HG02642 (cell line): ENCODE data around the gene SERPINE3.

ENCODE experiments used
- ATAC-seq: cut with Tn5 transposase; IDR thresholded peaks from one replicate; pipeline ENCODE4 v1.9.1; 2021; ENCODE audit warnings: mild to moderate bottlenecking; ENCODE audit not compliant: unreplicated experiment, poor library complexity

Gene SERPINE3

DNA sequence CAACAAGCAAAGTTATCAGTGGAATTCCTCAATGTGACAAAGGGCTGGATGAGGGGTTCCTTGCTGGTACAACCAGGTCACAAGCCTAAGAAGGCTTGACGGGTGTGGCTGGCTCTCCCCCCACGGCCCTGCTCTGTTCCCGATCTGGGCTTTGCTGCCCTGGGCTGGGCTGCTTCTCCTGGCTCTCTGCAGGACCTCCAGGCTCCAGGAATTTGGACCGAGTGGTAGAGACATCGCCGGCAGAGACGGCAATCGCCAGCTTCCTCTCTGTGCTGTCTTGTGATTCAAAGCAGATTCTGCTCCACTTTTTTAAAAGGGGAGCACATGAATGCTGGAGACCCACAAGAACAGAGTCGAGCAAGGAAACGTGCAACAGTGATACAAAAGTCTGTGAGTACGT is at the start of gene SERPINE3:
Gene SERPINE3, plus strand, starts transcription at position 338 of the 400 bp plus-strand sequence. CDS start 1,401 bp downstream, outside the sequence.
- no peak for ATAC-seq

- no peak for ATAC-seq
Measured at GRCh38 chr13:51291341-51291740, 48.1 kb upstream of the SERPINE3 start.

DNA sequence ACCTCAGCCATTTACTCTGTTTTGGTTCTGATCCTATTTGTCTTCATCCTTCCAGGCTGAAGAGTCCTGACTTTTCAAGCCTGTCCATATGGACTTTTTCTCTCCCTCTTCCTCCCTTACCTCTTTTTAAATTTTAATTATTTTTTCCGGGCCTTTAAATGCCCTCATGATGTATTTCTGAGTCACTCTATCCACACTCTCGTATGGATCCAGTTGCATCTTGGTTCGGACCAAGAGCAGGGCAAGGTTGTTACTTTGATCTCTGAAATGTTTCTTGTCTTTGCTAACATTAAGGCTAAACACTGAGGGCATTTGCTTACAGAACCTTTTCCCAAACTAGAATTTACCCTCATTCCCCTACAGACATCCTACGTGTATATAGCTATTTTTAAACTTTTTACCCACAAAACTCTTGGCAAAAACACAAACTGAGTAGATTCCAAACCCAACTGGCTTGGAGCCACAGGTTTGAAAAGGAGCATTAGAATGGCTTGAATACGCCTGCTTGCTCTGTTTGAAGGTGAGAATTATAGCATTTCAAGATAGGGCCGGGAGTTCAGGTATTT is 47.4 kb upstream of the SERPINE3 start:
- no peak for ATAC-seq

GRCh38 chr13:51297556-51297955 is 41.9 kb upstream of the SERPINE3 start:
- no peak for ATAC-seq

DNA sequence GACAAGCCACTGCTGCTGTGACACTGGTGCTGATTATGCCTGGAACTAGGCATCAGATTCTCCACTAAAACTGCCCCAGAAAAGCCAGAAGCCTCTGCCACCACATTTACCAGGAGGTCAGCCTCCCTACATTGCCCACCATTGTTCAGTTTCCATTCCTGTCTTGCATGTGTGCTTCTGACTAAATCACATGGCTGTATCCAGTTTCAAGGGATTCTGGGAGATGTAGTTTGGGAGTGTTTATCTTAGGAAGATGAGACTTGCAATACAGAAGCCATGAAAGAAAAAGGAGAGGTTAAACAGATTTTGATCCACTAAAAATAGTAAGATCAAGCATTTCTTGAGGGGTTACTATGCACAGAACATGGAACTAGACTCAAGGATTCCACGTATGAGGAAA is 40.7 kb upstream of the SERPINE3 start:
- ATAC-seq: no peak

DNA sequence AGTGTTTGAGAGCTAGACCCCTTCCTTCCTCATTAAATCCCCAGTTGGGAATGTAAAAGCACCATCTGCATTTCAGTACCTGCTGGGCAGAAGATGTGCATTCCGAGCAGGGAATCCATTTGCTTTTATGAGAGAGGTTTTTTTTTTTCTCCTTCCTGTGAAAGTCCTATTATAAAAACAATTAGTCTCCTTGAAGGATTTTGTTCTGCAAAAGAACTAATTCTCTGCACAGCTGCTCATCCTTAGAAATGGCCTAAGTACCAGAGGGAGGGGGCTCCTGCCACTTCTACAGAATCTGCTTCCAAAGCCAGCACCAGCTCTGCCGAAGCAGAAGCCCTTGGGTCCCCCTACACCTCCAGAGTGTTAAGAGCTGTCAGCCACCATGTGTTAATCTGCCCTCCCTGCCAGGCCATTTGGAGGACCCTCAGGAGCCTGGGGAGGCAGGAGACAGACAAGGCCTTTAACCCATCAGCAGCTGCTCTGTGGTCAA is 36.4 kb upstream of the SERPINE3 start:
- no peak for ATAC-seq

DNA sequence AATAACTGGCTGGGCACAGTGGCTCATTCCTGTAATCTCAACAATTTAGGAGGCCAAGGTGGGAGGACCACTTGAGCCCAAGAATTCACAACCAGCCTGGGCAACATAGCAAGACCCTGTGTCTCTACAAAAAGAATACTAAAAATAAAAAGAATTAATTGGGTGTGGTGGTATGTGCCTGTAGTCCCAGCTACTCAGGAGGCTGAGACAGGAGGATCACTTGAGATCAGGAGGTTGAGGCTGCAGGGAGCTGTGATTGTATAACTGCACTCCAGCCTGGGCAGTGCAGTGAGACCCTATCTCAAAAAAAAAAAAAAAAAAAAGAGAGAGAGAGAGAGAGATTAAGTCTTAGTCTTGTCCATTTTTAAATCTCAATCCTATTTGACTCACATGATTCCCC is 35.6 kb upstream of the SERPINE3 start:
- ATAC-seq: no peak

GRCh38 chr13:51305271-51305967 is 34.1 kb upstream of the SERPINE3 start:
- ATAC-seq: no peak

GRCh38 chr13:51308781-51309180 is 30.7 kb upstream of the SERPINE3 start:
- no peak for ATAC-seq

DNA sequence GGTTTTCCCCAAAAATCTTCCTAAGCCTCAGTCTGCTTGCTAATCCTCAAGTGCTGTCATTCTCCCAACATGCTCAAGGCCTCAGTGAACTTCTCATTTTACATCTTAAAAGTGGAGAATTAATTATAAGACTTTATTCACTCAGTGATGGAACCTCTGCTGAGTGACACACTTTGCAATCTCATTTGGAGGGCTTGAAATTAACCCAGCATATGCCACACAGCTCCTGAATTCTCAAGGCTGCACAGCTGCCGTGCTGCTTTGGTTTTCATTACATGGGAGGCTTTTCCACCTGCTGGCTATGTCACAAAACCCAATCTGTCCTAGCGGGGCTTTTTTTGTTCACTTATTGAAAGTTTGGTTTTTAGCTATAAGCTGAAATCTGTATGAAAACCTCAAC is 28.3 kb upstream of the SERPINE3 start:
- ATAC-seq: no peak

DNA sequence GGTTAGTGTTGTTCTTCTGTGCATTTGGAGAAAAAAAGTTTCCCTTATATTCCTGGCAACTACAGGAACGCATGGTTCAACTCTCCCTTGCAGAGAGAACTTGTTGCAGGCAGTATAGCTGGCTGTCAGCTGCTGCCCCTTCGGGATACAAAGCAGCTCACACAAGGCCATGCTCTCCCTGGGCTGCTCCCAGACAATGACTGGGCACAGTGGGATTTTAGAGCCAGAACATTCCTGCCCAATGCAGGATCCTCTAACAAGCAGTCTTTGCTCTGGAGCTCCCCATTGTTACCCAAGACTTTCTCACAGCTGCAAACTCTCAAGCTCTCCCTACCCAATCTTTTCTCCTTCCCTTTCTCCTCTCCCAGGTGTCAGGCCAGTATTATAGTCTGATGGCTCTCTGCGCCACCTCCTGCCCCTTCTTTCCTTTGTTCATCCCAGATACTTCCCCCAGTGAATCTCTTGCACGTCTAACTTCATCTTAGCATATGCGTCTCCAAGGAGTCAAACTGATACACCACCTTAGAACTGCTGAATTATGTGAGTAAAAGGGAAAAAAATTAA is 27.5 kb upstream of the SERPINE3 start:
- ATAC-seq: no peak

- ATAC-seq: no peak
Measured at GRCh38 chr13:51313619-51314018, 25.9 kb upstream of the SERPINE3 start.

GRCh38 chr13:51317262-51317661 is 22.2 kb upstream of the SERPINE3 start:
- ATAC-seq: no peak

DNA sequence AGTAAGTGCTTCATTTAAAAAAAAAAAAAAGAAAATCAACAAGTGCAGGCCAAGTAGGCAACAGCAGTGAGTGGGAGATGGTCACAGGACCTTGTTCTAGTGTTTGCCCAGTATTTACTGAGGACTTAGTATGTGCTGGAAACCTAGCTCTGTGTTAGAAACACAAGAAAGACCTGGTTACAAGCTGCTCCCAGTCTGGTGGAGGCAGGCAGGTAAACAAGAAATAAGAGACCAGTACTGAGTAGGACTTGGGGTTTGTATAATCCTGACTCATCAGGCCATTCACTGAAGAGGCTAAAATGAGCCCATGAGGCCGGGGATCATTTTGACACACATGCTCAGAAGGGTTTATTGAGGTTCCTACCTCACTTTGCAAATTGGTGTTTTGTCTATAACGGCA is 21.5 kb upstream of the SERPINE3 start:
- no peak for ATAC-seq

- no peak for ATAC-seq
Measured at GRCh38 chr13:51318876-51319275, 20.6 kb upstream of the SERPINE3 start.

- no peak for ATAC-seq
Measured at GRCh38 chr13:51321836-51322235, 17.7 kb upstream of the SERPINE3 start.

DNA sequence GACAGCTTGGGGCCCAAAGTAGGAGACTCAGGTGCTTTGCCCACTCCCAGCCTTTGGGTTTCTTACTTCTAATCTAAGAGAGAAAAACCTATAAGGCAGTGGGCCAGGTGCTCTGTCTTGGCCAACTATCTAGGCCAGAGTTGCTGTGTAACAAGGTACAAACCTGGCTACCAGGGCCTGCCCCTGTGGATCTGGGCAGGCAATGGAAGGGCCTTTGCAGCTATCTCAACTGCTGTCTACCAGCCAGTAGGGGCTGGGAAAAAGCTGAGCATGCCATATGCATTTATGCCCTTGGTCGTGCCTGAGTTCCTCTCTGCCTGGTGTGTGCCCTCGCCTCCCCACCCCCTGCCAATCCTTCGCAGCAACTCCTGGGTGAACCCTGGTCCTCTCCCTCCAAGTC is 16.7 kb upstream of the SERPINE3 start:
- no peak for ATAC-seq

- no peak for ATAC-seq
Measured at GRCh38 chr13:51323824-51324511, 15.5 kb upstream of the SERPINE3 start.

GRCh38 chr13:51324714-51325420 is 14.6 kb upstream of the SERPINE3 start:
- ATAC-seq: no peak

- no peak for ATAC-seq
Measured at GRCh38 chr13:51325837-51326236, 13.7 kb upstream of the SERPINE3 start.

- no peak for ATAC-seq
Measured at GRCh38 chr13:51326777-51327176, 12.7 kb upstream of the SERPINE3 start.
